Measurements from ENCODE around the gene CFAP74.

Gene CFAP74

DNA sequence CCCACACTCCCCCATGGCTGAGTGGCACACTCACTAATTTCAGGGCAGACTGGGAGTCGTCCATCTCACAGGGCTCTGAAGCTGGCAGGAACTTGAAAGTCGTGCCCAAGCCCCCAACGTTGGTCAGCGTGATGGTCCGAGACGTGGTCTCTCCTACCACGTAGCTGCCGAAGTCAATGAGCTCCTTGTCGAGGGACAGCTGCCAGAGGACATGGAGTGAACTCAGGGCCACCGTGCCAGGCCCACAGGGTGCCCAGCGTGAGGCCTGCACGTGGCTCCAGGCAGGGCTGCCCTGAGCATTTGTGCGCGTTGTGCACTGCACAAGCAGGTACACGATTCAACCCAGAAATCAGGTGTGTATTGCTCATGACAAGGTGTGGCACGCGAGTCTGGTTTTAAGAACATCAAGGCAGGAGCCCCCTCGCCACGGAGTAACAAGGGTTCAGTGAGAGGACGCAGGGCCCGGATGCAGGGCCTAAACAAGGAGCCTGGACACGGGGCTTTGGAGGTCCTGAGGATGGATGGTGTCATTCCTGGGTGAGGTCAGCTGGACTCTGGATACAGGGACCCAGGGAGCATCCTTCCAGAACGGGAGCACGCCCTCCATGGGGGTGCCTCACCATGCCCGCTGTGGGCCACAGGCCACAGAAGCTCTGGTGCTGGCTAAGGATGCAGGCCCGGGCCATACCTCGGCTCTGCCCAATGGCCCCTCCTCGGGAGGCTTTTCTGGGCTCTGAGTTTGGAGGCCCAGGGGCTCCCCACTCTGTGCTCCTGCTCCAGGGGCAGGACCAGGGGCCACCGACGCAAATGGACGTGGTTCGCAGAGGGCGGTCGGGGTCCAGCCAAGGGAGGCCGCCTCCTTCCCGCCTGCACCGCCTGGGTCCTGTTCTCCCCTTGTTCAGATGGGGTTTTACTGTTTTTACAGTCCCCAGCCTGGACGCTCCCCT, 46.7 kb downstream of the CFAP74 start:
- DNase-seq, result no peak
- H3K27me3 Mint-ChIP-seq, result peaks cover 41% of the 10 kb centered on the region
- H3K36me3 Mint-ChIP-seq, result no peaks in the 10 kb centered on the region
- CTCF ChIA-PET, result interaction anchor here (1.6 to 1.9 kb wide), 2 partner anchors 87 to 90 kb away, joined by 4 to 11 read pairs; no protein-coding TSS in a partner anchor
- H3K4me1 Mint-ChIP-seq, result peaks cover 4% of the 10 kb centered on the region
- no peak overlapping the region for H3K4me3 Mint-ChIP-seq
- H3K9me3 Mint-ChIP-seq, result peaks cover 3% of the 10 kb centered on the region
- H3K27ac Mint-ChIP-seq, result no peak overlapping the region

DNA sequence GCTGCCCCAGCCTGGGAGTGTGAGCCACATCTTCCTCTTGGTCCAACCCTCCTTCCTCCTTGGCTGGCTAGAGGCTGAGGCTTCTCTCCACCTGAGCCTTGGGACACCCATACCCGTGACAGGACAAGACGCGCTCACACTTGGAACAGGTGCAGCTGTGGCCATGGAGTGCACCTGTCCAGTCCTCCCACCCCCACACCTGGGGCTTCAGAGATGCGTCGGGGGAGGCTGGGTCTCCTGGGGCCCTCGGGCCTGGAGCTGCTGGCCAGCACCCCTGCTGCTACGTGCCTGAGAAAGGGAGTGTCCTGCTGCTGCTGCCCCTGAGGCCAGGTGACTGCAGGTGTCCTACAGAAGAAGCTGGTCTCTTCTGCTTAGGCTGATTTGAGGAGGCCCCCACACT, 47.5 kb downstream of the CFAP74 start:
- H3K4me3 Mint-ChIP-seq, result no peak overlapping the region
- no peak overlapping the region for H3K27ac Mint-ChIP-seq
- CTCF ChIA-PET, result interaction anchor here (1.6 to 1.9 kb wide), 2 partner anchors 88 to 90 kb away, joined by 4 to 11 read pairs; no protein-coding TSS in a partner anchor
- H3K36me3 Mint-ChIP-seq, result no peaks in the 10 kb centered on the region
- H3K4me1 Mint-ChIP-seq, result peaks cover 4% of the 10 kb centered on the region
- DNase-seq, result no peak
- H3K9me3 Mint-ChIP-seq, result peaks cover 10% of the 10 kb centered on the region
- H3K27me3 Mint-ChIP-seq, result peaks cover 33% of the 10 kb centered on the region

DNA sequence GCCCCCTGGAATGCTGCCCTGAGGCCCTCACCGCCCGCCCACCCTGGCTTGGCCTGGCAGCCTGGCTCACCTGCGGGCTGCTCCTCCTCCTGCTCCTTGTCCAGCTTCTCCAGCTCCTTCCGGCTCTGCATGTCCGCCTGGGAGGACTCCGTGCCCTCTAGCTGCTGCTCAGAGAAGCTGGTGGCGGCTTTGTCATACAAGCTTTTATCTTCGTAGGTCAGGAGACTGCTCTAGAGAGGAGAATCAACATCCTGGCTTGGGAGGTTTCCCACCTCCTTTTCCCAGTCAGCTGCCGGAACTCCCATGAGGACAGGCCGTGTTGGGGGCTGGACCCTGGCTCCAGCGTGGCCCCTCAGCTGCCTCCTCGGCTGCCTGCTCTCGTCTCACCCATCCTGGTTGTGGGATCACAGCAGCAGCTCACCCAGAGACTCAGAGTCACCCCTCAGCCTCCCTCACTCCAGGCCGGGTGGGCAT, 47.9 kb downstream of the CFAP74 start:
- Mint-ChIP-seq H3K4me1 (peaks cover 4% of the 10 kb centered on the region), H3K36me3 (no peaks in the 10 kb centered on the region), H3K9me3 (peaks cover 14% of the 10 kb centered on the region), H3K27me3 (peaks cover 29% of the 10 kb centered on the region), H3K4me3 (no peak overlapping the region), H3K27ac (no peak overlapping the region)
- DNase-seq, result no peak
- CTCF ChIA-PET, result interaction anchor here (1.6 to 1.9 kb wide), 2 partner anchors 89 to 91 kb away, joined by 4 to 11 read pairs; no protein-coding TSS in a partner anchor

DNA sequence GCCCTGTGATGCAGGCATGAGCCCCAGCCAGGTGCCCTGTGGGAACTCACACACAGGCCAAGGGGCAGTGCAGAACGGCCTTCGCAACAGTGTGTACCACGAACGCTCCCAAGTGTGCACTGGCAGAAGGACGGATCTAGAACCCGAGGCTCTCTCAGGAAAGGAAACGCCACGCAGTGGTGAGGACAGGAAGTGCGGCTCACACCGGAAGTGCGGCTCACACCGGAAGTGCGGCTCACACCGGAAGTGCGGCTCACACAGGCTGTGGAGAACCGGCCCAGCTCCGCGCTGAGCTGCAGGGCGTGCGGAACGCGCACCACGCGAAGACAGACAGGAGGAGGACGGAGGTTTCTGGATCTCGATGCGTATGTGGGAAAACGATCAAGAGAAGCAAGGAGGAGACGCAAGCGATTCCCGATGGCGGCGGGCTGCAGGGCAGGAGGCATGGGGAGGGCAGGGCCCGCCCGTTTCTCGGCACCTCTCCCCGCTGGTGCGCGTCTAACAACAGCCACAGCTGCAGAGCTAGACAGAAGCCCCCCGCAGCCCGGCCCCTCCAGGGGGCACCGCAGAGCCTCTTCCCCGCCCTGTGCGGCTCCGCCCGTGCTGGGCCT, 48.6 kb downstream of the CFAP74 start:
- H3K27me3 Mint-ChIP-seq, result peaks cover 22% of the 10 kb centered on the region
- DNase-seq, result no peak
- H3K9me3 Mint-ChIP-seq, result peaks cover 18% of the 10 kb centered on the region
- peak overlapping the region; percentile 64 for H3K27ac Mint-ChIP-seq
- H3K36me3 Mint-ChIP-seq, result no peaks in the 10 kb centered on the region
- CTCF ChIA-PET, result interaction anchor here (1.6 to 1.9 kb wide), 2 partner anchors 89 to 92 kb away, joined by 4 to 11 read pairs; no protein-coding TSS in a partner anchor
- no peak overlapping the region for H3K4me3 Mint-ChIP-seq
- peaks cover 4% of the 10 kb centered on the region for H3K4me1 Mint-ChIP-seq

DNA sequence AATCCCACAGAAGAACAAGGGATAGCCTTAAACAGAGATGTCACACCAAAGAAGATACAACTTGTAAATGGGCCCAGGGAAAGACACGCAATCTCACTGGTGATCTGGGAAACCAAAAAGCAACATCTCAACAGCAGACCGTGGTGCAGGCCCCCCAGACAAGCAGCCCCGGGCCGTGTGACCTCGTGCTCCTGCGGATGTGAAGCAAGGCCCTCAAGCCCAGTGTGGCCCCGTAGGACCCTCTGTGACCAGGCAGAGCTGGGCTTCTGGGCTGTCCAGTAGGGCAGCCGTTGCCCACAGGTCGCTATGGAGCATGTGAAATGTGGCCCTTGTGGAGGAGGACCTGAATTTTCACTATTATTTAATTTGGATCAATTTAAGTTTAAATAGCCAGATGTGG, 49.6 kb downstream of the CFAP74 start:
- H3K4me3 Mint-ChIP-seq, result no peak overlapping the region
- CTCF ChIA-PET, result no interaction called here
- peaks cover 18% of the 10 kb centered on the region for H3K9me3 Mint-ChIP-seq
- no peaks in the 10 kb centered on the region for H3K36me3 Mint-ChIP-seq
- H3K27me3 Mint-ChIP-seq, result peaks cover 14% of the 10 kb centered on the region
- no peak overlapping the region for H3K27ac Mint-ChIP-seq
- H3K4me1 Mint-ChIP-seq, result peaks cover 4% of the 10 kb centered on the region
- no peak for DNase-seq

DNA sequence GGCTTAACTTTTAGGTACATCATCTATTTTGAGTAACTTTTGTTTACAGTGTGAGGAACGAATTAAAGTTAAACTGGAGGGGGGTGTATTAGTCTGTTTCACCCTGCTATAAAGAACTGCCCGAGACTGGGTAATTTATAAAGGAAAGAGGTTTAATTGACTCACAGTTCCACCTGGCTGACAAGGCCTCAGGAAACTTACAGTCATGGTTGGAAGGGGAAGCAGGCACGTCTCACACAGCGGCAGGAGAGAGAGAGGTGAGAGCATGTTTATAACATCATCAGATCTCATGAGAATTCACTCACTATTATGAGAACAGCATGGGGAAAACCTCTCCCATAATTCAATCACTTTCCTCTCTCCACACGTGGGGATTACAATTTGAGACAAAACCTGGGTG, 52.6 kb downstream of the CFAP74 start:
- peaks cover 18% of the 10 kb centered on the region for H3K9me3 Mint-ChIP-seq
- H3K4me3 Mint-ChIP-seq, result no peak overlapping the region
- H3K36me3 Mint-ChIP-seq, result no peaks in the 10 kb centered on the region
- H3K4me1 Mint-ChIP-seq, result peaks cover 4% of the 10 kb centered on the region
- H3K27ac Mint-ChIP-seq, result no peak overlapping the region
- DNase-seq, result no peak
- no peaks in the 10 kb centered on the region for H3K27me3 Mint-ChIP-seq
- CTCF ChIA-PET, result no interaction called here

DNA sequence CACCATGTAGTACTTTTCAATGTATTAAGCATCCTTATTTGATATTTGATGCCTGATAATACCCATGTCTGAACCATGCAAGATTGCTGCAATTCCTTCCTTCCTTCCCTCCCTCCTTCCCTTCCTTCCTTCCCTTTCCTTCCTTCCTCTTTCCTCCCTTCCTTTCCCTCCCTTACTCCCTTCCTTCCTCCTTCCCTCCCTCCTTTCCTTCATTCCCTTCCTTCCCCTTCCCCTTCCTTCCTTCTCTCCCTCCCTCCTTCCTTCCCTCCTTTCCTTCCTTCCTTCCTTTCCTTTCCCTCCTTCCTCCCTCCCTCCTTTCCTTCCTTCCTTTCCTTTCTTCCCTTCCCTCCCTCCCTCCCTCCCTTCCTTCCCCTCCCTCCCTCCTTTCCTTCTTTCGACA, 54.8 kb downstream of the CFAP74 start:
- H3K36me3 Mint-ChIP-seq, result no peaks in the 10 kb centered on the region
- CTCF ChIA-PET, result interaction anchor here (1.6 kb wide), 1 partner anchor 96 kb away, joined by 7 read pairs; no protein-coding TSS in a partner anchor
- peaks cover 3% of the 10 kb centered on the region for H3K27me3 Mint-ChIP-seq
- no peak overlapping the region for H3K27ac Mint-ChIP-seq
- DNase-seq, result no peak
- no peaks in the 10 kb centered on the region for H3K4me1 Mint-ChIP-seq
- peaks cover 15% of the 10 kb centered on the region for H3K9me3 Mint-ChIP-seq
- H3K4me3 Mint-ChIP-seq, result no peak overlapping the region

DNA sequence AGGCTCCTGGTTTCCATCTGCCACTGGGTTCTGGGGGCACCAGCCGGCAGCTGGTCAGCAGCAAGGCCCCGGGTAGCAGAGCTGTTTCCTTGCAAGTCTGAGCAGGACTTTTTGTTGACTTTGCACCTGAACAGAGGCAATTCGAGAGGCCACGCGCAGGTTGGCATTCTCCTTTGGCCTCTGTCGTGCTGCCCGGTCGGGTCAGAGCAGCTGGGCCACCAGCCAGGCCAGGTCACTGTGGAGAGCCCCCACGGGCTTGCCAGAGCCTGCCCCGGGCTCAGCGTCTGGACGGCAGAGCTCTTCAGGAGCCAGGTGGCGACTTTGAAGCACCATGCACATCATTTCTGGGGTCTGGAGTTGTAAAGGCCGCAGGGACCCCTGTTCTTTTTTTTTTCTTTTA, 56.1 kb downstream of the CFAP74 start:
- H3K4me3 Mint-ChIP-seq, result no peak overlapping the region
- no peaks in the 10 kb centered on the region for H3K36me3 Mint-ChIP-seq
- H3K4me1 Mint-ChIP-seq, result no peaks in the 10 kb centered on the region
- peaks cover 15% of the 10 kb centered on the region for H3K9me3 Mint-ChIP-seq
- no peak overlapping the region for H3K27ac Mint-ChIP-seq
- no peak for DNase-seq
- peaks cover 4% of the 10 kb centered on the region for H3K27me3 Mint-ChIP-seq
- CTCF ChIA-PET, result interaction anchor here (0.8 to 1.6 kb wide), 2 partner anchors 97 to 99 kb away, joined by 3 to 7 read pairs; no protein-coding TSS in a partner anchor

DNA sequence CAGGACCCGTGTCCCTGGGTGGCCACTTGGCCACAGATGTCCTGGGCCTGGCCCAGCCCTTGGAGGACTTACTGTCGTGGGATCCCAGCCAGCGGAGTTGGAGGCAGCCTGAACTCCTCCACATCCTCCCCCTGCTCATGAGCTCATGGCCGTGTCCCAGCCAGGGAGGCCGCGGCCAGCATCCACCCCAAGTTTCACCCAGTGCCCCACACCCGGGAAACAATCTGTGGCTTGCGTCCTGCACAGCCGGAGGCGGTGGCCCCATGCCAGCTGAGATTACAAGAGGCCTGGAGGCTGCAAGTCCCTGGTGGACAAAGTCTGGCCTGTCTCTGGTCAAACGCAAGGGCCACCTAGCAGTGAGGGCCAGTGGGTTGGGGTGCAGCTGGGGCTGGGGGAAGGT, 57.0 kb downstream of the CFAP74 start:
- Mint-ChIP-seq H3K4me1 (no peaks in the 10 kb centered on the region), H3K4me3 (no peak overlapping the region), H3K36me3 (no peaks in the 10 kb centered on the region), H3K9me3 (peaks cover 13% of the 10 kb centered on the region), H3K27me3 (peaks cover 4% of the 10 kb centered on the region), H3K27ac (no peak overlapping the region)
- CTCF ChIA-PET, result interaction anchor here (0.7 kb wide), 1 partner anchor 98 kb away, joined by 3 read pairs; no protein-coding TSS in a partner anchor
- DNase-seq, result no peak

DNA sequence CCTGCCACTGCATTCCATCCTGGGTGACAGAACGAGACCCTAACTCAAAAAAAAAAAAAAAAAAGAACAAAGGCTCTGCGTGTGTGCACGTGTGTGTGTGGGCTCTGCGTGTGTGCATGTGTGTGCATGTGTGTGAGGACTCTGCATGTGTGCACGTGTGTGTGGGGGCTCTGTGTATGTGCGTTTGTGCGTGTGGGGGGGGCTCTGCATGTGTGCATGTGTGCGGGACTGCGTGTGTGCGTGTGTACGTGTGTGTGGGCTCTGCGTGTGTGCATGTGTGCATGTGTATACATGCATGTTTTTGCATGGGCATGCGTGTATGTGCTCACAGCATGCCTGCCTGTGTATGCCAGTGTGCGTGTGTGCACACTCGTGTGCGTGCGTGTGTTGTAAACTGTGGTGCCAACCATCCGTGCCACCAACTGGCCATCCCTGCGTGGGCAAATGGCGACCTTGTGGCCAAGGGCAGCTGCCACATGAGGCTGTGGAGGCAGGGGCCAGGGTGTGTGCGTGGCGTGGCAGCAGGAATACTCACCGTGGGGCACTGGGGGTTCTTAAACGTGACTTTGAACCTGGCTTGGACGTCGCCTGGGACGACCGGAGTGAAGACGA, 57.7 kb downstream of the CFAP74 start:
- CTCF ChIA-PET, result interaction anchor here (0.7 kb wide), 1 partner anchor 99 kb away, joined by 3 read pairs; no protein-coding TSS in a partner anchor
- no peak overlapping the region for H3K27ac Mint-ChIP-seq
- H3K36me3 Mint-ChIP-seq, result no peaks in the 10 kb centered on the region
- no peak for DNase-seq
- H3K4me1 Mint-ChIP-seq, result no peaks in the 10 kb centered on the region
- no peak overlapping the region for H3K4me3 Mint-ChIP-seq
- peaks cover 6% of the 10 kb centered on the region for H3K9me3 Mint-ChIP-seq
- H3K27me3 Mint-ChIP-seq, result peaks cover 4% of the 10 kb centered on the region

DNA sequence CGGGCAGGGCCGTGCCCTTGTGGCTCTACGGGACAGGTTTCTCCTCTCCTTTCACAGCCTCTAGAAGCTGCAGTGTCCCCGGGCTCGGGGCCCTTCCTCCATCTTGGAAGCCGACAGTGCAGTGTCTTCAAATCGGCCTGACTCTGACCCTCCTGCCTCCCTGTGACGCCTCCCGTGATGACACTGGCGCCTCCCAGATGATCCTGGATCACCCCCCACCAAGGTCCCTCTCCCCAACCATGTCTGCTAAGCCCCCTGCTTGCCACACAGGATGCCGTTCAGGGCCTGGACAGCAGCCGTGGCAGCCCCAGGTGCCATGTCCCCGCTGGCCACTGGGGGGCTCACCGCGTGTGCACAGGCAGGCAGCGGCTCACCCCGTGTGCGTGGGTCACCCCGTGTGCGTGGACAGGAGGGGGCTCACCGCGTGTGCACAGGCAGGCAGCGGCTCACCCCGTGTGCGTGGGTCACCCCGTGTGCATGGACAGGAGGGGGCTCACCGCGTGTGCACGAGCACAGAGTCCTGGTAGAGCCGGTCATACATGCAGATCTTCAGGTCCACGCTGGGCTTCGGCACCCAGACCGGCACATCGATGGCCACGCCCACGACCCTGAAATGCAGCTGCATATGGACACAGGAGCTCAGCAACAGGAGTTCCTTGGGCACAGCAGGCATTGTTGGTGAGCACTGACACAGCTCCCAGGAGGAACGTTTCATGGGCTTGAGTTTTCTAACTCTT, 59.6 kb downstream of the CFAP74 start:
- no peaks in the 10 kb centered on the region for H3K36me3 Mint-ChIP-seq
- H3K9me3 Mint-ChIP-seq, result no peaks in the 10 kb centered on the region
- peaks cover 4% of the 10 kb centered on the region for H3K27me3 Mint-ChIP-seq

DNA sequence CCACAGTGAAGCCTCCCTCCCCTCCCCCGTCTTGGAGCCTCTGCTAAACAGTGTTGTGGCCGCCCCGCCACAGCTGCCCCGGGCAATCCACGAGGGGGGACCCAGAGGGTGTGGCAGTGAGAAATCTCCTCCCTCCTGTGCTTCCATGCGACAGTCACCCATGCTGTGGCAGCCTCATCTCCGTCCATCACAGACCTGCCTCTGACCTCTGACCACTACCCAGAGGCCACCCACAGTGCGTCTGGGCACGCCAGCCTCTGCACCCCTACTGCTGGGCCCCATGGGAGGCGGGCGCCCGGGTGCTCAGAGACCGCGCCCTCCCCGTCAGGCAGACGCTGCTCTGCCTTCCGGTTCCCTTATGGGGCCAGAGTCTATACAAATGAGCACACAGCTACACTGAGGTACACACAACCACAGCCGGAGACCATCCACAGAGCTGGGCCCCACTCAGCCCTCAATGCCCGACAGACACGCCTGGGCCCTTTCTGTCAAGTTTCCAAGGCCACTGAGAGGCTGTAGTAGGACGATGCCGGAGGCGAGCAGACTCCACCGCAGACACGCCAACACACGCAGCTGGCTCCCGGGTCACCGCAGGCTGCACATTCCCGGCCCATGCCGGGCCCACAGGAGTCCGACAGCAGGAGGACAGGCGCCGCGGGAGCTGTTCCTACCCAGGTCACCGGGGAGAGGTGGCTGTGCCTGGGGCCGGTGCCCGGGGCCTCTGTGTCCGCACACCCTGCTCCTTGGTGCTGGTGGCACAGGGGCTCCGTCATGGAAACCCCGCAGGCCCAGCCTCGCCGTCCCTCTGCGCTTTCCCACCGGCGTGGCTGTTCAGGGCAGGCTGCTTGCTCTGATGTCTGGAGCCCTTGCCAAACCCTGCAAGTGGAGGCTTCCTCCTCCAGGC, 60.6 kb downstream of the CFAP74 start:
- CTCF ChIA-PET, result interaction anchor here (1.5 to 2.8 kb wide), 2 partner anchors 96 to 102 kb away, joined by 4 to 33 read pairs; no protein-coding TSS in a partner anchor
- no peak for DNase-seq
- Mint-ChIP-seq H3K4me3 (no peak overlapping the region), H3K27ac (no peak overlapping the region), H3K36me3 (no peaks in the 10 kb centered on the region), H3K4me1 (no peaks in the 10 kb centered on the region), H3K27me3 (peaks cover 4% of the 10 kb centered on the region), H3K9me3 (no peaks in the 10 kb centered on the region)

More for the DNA sequence above, 59.6 kb downstream of the CFAP74 start:
- H3K4me3 Mint-ChIP-seq, result no peak overlapping the region
- CTCF ChIA-PET, result interaction anchor here (0.7 to 2.8 kb wide), 3 partner anchors 9 to 101 kb away, joined by 3 to 33 read pairs (median 4); no protein-coding TSS in a partner anchor
- no peaks in the 10 kb centered on the region for H3K4me1 Mint-ChIP-seq
- no peak overlapping the region for H3K27ac Mint-ChIP-seq
- peak; percentile 68 for DNase-seq

Measured in activated naive CD4-positive, alpha-beta T cell treated with anti-CD3 and anti-CD28 coated beads, Interleukin-2, amount 10 ng/mL, durations not matched to agents 7 days and 5 days (primary cell).